ENCODE measurements around the gene C20orf204.

DNA sequence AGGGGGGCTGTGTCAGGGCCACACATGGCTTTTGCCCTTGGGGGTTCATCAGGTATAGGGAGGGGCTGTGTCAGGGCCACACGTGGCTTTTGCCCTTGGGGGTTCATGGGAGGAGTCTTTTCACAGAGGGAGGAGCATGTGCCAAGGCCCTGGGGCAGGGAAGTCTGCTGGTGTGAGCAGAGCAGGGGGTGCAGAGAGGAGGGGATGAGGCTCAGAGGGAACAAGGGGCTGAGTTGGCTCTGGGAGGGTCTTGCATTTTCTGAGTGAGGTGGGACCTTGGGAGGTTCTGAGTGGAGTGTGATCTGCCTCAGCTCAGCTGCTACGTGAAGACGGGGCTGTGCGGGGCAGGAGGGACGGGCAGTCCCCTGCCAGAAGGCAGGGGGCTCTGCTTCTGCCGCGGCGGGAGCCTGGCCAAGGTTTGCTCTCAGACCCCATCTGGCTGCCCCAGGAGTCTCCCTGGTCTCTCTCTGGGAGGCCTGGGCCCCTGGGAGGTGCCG, 19.5 kb downstream of the C20orf204 start:
- TF ChIP-seq, protein P1, sequence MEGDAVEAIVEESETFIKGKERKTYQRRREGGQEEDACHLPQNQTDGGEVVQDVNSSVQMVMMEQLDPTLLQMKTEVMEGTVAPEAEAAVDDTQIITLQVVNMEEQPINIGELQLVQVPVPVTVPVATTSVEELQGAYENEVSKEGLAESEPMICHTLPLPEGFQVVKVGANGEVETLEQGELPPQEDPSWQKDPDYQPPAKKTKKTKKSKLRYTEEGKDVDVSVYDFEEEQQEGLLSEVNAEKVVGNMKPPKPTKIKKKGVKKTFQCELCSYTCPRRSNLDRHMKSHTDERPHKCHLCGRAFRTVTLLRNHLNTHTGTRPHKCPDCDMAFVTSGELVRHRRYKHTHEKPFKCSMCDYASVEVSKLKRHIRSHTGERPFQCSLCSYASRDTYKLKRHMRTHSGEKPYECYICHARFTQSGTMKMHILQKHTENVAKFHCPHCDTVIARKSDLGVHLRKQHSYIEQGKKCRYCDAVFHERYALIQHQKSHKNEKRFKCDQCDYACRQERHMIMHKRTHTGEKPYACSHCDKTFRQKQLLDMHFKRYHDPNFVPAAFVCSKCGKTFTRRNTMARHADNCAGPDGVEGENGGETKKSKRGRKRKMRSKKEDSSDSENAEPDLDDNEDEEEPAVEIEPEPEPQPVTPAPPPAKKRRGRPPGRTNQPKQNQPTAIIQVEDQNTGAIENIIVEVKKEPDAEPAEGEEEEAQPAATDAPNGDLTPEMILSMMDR (IDR thresholded peaks at IDR 0.05): no peak
- no peak for TF ChIP-seq POLR2AphosphoS5 (IDR thresholded peaks at IDR 0.05)

All from breast epithelium (tissue), 3 donors.